Glomerular visceral epithelial cell (primary cell): Measurements from ENCODE around the gene MXD3.

Source experiments
- DNase-seq: peaks from one replicate; pipeline ENCODE4 v3.0.0-alpha.2; 2016; ENCODE audit errors: extremely low spot score

Gene MXD3

GRCh38 chr5:177303121-177303924 is 8.4 kb downstream of the MXD3 start, which contains the start of the genes PRELID1 and RAB24:
Gene PRELID1 (plus strand): TSS chr5:177303799. CDS start chr5:177303986, 187 bp downstream.
Gene RAB24 (minus strand): TSS chr5:177303719. CDS start chr5:177303288, 431 bp downstream.
- DNase-seq: peak; percentile 89

DNA sequence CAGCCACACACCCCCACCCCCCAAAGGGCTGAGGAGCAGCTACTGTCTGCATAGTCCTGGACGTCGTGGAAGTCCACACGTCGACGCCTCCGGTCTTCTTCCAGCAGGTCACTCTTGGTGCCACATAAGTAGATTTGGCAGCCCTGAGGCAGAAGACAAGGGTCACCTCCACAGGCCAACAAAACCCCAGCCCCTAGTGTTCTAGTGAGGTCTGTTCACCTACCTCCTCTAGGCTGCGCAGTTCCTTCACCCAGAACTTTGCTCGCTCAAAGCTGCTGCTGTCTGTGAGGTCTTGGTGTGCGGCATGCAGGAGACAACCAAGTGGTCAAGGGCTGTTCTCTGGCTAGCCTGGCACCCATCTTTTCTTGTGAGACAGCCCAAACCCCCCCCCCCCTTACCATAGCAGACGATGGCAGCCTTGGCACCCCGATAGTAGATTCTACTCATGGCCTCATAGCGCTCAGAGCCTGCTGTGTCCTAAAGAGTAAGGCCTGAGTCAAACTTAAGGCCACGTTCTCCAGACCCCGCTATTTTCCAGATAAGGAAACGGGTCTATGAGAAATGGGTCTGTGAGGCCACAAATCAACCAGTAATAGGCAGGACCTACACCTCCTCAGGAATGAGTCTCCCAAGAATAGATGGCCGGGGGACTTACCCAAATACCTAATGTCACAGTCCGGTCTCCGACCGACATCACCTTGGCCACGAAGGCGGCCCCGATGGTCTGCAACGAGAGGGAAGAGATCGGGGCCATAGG is 9.2 kb downstream of the MXD3 start:
- DNase-seq: no peak

DNA sequence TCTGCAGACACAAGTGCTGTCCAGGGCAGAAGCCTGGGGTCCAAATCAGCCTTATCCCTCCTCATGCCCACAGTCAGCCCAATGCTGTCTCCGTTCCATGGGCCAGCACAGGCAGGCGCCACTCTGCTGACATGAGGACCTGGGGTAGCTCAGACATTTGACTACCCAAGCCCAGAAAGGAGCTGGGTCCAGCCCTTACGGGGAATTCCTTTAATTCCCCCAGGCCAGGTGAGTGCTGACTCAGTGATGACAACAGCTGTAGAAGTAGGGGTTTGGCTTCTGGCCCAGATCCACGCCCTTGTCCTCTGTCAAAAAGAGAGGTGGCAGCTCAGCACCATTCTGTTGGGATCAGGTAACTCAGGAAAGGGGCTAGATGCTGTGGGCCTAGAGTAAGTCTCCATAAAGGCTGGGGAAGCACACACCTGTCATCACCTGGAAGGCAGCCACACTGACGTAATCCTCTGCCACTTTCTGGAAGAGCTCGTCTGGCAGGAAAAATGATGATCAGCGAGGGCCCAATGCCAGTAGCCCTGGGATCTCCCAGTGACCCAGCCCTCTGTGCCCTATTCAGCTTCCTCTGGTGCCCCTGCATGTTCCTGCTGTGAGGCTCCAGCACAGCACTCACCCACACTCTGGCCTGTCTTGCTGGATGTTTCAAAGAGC is 10.1 kb downstream of the MXD3 start:
- peak; percentile 25 for DNase-seq

GRCh38 chr5:177300951-177301350 is 10.7 kb downstream of the MXD3 start:
- no peak for DNase-seq

DNA sequence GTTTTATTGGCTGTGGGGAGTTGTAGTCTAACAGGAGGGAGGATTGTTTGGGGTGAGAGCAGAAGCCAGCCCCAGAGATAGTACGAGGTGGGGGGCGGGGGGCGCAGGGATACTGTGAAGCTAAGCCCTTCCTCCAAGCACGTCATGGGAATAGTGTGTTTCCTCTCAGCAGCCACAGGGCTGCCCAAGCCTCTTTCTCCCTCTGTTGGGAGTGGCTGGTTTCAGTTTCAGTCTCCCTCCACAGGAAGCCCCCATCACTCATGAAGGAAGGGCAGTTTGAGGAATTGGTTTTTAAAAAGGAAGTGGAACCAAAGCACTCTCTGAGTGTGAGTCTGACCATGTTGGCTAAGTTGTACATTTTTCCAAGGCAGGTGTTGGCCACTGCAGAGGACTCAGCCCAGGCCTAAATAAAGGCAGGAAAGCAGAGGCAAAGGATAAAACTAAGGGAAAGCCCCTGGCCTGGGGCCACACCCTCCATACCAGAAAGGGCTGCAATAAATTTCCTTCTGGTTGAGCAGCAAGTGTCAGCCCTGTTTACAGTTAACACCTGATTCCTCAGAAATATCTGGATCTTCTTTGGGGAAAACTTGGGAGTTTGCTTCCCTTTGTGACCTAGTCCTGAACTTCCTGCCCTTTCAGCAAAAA is 11.3 kb downstream of the MXD3 start:
- DNase-seq: peak; percentile 77

DNA sequence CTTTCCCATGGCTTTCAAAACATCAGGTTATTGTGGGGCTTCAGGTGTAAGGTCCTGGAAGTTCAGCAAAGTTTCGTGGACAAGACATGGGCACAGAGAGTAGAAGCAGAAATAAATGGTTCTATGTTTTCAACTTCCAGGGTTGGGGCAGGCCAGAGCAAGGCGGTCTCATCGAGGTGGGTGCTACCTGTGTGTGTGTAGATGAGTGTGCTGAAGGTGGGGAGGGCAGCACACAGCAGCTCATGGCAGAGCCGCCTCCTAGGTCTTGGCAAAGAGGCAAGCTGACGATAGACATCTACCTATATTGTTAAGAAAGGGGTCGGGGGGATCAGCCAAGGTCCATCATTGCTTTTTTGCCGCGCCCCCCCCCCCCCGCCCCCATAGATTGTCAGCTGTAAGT is 12.0 kb downstream of the MXD3 start:
- no peak for DNase-seq

GRCh38 chr5:177297922-177298321 is 13.8 kb downstream of the MXD3 start:
- no peak for DNase-seq

DNA sequence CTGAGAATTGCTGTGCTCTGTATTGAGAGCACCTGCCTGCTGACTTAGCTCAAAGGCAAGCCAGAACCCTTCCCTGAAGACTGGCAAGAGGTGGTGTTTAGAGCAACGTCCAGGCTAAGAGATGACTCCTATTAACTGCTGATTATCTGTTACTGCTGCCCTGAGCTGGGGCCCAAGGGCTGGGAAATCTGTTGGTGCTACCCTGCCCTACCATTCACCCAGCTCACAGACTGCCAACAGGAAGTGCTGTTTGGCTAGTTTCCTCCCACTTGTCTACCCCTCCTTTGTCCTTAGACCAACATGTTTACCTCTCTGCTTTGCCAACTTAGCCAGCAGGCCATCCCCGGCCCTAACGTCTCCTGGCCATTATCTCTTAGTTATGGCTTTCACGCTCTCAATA is 15.1 kb downstream of the MXD3 start:
- no peak for DNase-seq

- DNase-seq: no peak
Observed at GRCh38 chr5:177295924-177296323, 15.8 kb downstream of the MXD3 start.

DNA sequence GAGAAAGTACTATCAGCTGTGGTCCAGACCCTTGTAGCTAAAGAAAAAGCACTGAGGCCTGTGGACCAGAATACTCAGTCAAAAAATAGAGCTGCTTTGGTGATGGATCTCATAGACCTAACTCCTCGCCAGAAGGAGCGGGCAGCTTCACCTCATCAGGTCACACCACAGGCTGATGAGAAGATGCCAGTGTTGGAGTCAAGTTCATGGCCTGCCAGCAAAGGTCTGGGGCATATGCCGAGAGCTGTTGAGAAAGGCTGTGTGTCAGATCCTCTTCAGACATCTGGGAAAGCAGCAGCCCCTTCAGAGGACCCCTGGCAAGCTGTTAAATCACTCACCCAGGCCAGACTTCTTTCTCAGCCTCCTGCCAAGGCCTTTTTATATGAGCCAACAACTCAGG is 17.1 kb downstream of the MXD3 start:
- DNase-seq: no peak

- DNase-seq: no peak
Observed at GRCh38 chr5:177293819-177294581, 17.7 kb downstream of the MXD3 start.

DNA sequence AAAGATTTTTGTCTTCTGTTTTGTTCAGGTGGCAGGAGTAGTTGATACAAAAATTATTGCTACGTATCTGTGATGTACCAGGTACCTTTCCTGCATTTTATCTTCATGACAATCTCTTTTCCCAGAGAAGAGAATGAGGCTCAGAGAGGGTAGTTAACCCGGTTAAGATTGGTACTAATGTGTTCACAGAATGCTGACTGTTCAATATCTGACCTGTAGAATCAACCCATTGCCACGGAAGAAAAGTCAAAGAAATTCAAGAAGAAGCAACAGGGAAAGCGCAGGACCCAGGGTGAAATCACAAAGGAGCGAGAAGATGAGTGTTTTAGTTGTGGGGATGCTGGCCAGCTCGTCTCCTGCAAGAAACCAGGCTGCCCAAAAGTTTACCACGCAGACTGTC is 20.0 kb downstream of the MXD3 start:
- DNase-seq: no peak

DNA sequence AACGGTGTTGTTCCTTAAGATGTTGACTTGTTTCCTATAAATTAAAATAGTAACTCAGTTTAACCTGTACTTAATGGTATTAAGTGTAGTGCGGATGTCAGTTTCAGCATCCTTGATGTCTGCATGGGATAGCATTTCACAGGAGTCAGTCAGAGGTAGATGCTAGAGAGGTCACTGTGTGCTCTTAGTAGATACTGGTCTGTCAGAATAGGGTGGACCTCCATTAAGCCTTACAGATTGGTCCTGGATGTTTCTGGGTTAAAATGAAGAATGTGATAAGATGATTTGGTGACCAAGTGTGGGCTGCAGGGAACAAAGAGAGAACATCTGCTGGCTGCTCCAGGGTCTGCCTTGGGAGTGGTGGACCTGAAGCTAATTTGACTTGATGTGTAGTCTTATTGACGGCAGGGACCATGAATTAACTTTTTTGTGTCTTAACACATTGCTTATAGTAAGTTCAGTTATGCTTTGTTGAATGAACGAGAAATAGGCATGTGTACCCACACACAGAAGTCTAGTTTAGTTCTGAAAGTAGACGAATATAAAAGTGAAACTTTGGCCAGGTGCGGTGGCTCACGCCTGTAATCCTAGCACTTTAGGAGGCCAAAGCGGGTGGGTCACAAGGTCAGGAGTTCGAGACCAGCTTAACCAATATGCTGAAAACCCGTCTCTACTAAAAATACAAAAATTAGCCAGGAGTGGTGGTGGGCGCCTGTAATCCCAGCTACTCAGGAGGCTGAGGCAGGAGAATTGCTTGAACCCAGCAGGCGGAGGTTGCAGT is 20.7 kb downstream of the MXD3 start:
- no peak for DNase-seq

- DNase-seq: no peak
Observed at GRCh38 chr5:177288191-177288590, 23.5 kb downstream of the MXD3 start.

GRCh38 chr5:177276886-177277285 is 34.8 kb downstream of the MXD3 start:
- DNase-seq: peak; percentile 24

- DNase-seq: no peak
Observed at GRCh38 chr5:177275883-177276282, 35.8 kb downstream of the MXD3 start.

DNA sequence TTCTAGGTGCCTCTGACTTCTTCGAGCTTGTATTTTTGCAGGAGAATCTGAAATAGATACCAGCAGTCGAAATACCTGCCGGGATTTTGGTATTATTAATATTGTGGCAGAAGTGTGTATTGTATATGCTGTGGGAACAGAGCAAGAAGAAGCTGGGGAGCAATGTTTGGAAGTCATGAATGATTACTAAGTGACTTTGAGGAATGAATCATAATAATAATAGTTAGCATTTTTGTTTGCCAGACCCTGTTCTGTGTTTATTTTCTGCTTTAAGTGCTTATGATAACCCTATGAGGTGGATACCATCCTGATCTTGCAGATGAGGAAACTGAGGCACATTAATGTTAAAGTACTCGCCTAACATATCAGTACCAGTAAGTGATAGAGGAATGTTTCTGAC is 40.6 kb downstream of the MXD3 start:
- DNase-seq: no peak

DNA sequence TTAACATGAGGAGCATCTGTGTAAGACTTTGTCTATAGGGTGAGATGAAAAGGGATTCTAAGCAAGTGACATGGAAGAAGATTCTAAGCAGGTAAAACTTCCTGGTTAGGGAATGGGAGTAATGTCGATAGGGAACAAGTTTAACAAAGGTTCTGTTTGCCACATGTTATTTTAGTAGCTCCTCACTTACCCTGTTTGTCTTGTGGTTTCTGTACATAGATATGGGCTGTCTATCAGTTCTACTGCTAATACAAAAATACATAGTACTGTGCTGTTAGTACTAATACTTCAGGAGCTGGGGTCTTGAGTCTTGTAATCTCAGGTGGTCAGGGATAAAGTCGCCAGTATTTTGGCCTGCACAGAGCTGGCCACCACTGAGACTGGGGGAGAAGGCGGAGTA is 41.0 kb downstream of the MXD3 start:
- no peak for DNase-seq

DNA sequence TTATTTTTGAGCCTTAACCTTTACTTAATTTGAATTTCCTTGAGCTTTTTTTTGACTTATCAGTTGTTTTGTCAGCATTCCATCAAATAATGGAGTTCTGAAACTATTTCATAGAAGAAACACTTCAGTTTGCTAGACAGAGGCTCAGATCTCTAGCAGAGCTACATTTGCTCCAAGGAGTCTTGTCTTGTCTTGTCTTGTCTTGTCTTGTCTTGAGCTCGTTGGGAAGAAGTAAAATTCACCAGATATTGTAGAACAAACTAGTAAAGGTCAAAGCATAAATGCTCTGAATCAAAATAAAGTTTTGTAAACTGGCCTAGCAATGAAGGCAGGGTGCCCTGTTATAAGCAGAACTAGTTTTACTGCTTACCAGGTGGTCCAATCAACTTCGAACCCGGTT is 41.7 kb downstream of the MXD3 start:
- DNase-seq: no peak

- no peak for DNase-seq
Observed at GRCh38 chr5:177269232-177269895, 42.3 kb downstream of the MXD3 start.
